ENCODE data around the gene EYS.
"Not testable (repeated sequence)": the region's sequence is repeated elsewhere in the genome, so short reads cannot be mapped to it uniquely, and the experiment has no call there.

Gene EYS

GRCh38 chr6:63745784-63746183 is 1961.2 kb downstream of the EYS start:
- no peak for DNase-seq

DNA sequence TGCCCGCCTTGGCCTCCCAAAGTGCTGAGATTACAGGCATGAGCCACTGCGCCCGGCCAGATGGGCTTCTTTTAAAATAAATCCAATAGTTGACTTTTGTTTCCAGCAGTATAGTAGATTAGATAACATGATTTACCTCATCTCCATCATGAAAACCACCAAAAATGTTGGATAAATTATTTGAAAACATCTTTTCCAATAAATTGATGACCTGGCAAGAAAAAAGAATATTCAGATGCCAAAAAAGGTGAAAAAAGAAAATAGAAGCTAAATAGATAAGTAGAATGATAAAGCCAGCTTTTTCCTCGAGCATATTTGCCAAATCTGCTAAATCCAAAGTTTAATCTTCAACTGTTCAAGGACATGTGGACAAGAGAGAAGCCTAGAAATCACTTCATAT is 1962.2 kb downstream of the EYS start:
- no peak for DNase-seq

- no peak for DNase-seq
Observed at GRCh38 chr6:63743691-63744090, 1963.3 kb downstream of the EYS start.

DNA sequence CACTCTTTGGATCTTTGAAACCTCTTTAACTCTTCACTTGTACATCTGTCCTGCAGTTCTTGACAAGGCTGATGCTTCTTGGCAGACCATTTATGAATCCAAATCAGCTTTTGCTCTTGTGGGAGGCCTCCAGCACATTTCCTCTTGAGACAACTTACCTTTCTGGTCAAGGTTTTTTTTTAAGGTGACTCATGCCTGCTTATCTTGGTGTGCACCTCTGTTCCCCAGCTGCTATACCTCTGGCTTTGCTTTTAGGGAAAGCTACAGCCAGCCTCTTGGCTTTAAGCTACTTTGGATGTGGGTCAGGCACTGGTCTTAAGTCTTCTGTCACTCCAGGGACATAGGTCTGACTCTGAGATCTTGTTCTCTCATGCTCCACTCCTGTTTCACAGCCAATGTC is 1965.0 kb downstream of the EYS start:
- DNase-seq = no peak

- DNase-seq = no peak
Observed at GRCh38 chr6:63740709-63741108, 1966.3 kb downstream of the EYS start.

DNA sequence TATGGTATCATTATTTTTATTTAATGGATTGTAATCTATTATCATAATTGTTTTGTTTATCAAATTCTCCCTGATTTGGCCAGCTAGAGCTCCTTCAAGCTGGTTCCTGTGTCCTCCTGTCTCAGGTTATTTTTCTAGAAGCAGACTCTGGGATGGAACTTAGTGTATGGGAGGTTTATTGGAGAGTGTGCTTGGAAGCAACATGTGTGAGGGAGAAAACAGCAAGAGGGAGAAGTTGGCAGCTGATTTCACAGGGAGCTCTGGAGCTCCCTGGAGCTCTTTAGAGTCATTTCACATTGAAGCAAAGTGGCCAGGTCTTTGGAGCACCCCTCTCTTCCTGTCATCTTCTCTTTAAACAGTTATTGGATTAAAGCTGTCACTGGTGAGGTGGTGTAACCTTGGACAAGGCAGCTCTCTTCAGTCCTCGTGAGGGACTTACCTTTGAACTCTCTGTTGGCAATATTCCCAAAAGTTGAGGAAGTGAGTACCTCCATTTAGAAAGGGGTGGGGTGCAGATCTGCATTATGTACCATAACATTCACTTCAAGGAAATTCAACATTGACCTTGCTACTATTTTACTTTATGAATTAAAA is 1967.8 kb downstream of the EYS start:
- no peak for DNase-seq

DNA sequence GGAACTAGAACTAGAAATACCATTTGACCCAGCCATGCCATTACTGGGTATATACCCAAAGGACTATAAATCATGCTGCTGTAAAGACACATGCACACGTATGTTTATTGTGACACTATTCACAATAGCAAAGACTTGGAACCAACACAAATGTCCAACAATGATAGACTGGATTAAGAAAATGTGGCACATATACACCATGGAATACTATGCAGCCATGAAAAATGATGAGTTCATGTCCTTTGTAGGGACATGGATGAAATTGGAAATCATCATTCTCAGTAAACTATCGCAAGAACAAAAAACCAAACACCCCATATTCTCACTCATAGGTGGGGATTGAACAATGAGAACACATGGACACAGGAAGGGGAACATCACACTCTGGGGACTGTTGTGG is 1968.8 kb downstream of the EYS start:
- not testable (repeated sequence) for DNase-seq

DNA sequence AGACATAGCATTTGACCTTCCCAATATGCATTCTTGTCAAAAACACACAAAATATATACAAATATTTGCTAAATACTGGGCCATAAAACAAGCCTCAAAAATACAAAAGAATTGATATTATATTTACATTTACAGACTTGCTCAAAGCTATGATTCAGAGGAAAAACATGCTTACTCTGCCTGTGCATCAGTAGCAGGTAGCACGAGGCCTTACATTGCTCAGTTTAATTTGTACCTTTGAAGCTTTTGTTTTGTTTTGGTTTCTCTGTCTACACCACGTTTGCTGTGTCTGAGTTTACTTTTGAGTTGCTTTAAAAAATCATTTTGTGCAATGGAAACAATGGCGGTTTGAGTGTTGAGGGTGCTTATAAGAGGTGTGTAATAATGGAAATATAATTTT is 1972.1 kb downstream of the EYS start:
- no peak for DNase-seq

DNA sequence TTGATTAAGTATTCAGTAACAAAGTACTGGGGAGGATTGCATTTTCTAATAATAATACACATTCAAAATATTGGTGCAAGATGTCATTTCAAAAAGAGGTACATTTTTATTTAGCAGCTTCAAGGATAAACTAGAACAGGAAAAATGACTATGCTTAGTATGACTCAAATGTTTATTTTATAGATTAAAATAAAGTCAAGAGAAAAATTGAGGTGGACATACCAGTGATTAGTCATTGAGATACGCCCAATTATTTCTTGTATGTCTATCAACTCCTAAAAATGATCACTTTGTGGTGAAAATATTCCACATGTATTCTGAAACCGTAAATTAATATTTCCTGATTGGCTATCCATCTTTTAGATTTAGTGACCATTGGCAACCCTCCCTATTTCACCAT is 1974.7 kb downstream of the EYS start:
- DNase-seq = no peak

GRCh38 chr6:63731930-63732329 is 1975.1 kb downstream of the EYS start:
- no peak for DNase-seq

- no peak for DNase-seq
Observed at GRCh38 chr6:63730311-63730710, 1976.7 kb downstream of the EYS start.

GRCh38 chr6:63724721-63725120 is 1982.3 kb downstream of the EYS start:
- DNase-seq = no peak

DNA sequence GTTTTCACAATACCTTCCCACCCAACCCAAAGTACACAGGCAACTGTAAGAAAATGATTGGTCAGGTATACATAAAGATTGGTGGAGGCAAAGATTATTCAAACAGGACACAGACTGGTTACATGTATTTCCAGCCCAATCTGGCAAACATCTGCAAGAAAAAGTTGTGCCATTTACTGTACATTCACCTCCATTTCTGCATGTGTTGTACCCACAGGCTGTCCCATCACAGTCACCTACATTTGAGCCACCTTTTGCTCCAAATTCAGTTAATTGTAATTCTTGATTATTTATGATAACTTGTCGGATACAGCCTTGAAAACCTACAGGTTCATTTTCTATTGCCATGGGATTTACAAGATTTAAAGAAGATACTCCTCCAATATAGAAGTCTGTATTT is 1985.8 kb downstream of the EYS start:
- DNase-seq = no peak

- DNase-seq = no peak
Observed at GRCh38 chr6:63716169-63716568, 1990.9 kb downstream of the EYS start.

GRCh38 chr6:63714091-63714490 is 1992.9 kb downstream of the EYS start:
- no peak for DNase-seq

GRCh38 chr6:63713332-63713731 is 1993.7 kb downstream of the EYS start:
- no peak for DNase-seq

DNA sequence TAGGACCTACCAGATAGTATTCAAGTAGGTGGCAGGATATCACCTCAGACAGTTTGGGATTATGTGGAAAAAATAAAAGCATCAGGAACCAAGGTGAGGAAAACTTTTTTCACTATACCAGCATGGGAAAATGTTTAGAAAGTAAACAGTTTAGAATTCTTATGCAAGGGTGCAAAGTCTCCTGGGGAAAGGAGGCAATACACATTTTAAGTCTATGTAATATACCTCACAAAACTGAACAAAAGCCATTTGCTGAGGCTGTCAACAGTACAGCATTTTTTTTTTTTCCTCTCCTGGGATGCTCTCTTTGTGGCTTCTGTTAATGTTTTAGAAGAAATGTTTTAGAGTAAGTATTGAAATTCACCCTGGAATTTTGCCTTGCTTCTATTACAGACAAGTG is 1997.9 kb downstream of the EYS start:
- no peak for DNase-seq

- DNase-seq = no peak
Observed at GRCh38 chr6:63708631-63709030, 1998.4 kb downstream of the EYS start.

DNA sequence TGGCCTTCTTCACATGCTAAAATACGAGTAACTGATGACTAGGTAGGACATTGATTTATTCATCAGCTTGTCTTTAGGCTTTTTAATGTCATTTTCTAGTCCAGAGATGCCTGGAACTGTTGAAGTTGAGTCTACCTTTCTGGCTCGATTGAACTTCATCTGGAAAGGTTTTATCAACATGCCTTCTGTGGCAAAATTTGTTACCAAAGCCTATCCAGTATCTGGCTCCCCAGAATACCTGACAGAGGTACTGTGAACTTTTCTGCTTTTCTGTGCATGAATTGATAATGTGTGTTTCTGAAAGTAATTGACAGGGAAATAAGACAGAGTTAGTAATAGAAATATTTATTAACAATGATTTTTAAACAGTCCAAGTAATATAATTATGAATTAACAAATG is 2000.4 kb downstream of the EYS start:
- no peak for DNase-seq

- no peak for DNase-seq
Observed at GRCh38 chr6:63705707-63706106, 2001.3 kb downstream of the EYS start.

DNA sequence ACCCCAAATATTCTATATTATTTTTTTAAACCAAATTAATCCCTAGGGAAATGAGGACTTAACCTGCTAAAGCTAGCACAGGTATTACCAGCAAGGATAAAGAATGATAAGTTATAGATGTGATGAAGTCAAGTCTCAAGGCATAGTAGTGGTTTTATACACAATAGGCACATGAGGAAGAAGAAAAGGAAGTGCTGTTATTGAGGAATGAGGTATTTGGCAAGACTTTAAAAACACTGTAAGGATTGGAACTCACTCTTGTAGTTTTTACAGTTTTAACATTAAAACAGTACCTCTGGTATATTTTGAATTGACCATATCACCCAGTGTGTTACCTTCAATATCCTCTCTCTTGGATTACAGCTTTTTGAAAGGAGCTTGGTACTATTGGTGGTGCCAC is 2016.8 kb downstream of the EYS start:
- no peak for DNase-seq

DNA sequence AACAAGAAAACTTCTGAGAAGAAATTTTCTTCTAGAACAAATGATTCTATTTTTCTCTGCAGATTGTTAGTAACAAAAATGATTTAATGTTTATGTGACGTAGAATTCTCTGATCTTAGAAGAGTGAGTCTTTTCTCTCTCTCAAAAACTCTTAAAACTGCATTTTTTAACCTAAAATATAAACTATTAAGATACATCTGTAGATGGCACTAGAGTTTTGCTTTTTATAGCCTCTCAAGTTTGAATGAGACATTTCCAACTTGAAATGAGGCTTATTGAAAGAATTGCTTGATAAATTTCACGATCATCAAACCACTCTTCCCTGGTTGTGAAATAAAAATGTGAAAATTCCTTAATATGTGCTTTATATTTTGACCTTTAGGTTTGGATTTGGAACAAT is 2017.6 kb downstream of the EYS start:
- DNase-seq = no peak

GRCh38 chr6:63685446-63686379 is 2021.3 kb downstream of the EYS start:
- no peak for DNase-seq

DNA sequence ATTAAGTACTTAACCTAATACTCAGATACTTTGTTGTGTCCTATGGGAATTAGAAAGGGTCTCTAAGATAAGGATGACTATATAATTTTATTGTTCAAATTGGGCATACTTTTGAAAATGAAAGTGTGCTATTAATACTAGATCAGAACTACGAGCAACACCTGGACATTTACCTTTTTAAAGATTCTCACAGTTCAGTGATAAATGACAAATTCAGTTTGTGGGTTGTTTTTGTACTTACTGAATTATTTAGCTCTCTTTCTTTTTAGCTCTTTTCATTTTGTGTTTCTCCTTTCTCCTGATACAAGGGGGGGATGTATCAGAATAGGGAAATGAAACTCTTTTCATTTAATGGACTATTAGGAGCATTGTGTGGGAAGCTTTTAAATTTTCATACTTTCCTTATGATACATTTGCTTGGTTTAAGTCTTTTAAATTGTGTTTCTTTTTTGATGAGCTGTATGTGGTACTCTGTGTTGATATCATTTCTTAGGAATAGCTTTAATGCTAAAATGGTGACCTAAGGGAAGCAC is 2023.9 kb downstream of the EYS start:
- no peak for DNase-seq
